T-helper 1 cell treated with Interleukin-12 subunit alpha and Interleukin-12 subunit beta and Interleukin-4 antibody, amounts not matched to agents 30 μg/mL and 1 μg/mL, for 36 hours (primary cell): Measurements from ENCODE around the gene AKAP11.
"Not testable (repeated sequence)": the region's sequence is repeated elsewhere in the genome, so short reads cannot be mapped to it uniquely, and the experiment has no call there.

Experiments
- H3K27ac Mint-ChIP-seq: one replicate; pipeline ENCODE4 v1.8.0; 2021; ENCODE audit warnings: mild to moderate bottlenecking, mixed read lengths
- H3K27me3 Mint-ChIP-seq: one replicate; pipeline ENCODE4 v1.8.0; 2021; ENCODE audit warnings: low read depth, mixed read lengths
- H3K36me3 Mint-ChIP-seq: one replicate; pipeline ENCODE4 v1.8.0; 2021; ENCODE audit warnings: low read depth, mixed read lengths
- H3K4me1 Mint-ChIP-seq: one replicate; pipeline ENCODE4 v1.8.0; 2021; ENCODE audit warnings: low read depth, mixed read lengths
- H3K4me3 Mint-ChIP-seq: one replicate; pipeline ENCODE4 v1.8.0; 2021; ENCODE audit warnings: mild to moderate bottlenecking, moderate library complexity, mixed read lengths
- H3K9me3 Mint-ChIP-seq: one replicate; pipeline ENCODE4 v1.8.0; 2021; ENCODE audit warnings: mixed read lengths

Gene AKAP11

GRCh38 chr13:42272115-42272803 lies at the start of gene AKAP11:
Gene AKAP11, plus strand, starts transcription at chr13:42272152. Its CDS starts 14,197 bp downstream, at chr13:42286349.
- H3K27me3 Mint-ChIP-seq = peaks cover 5% of the 10 kb centered on the region

GRCh38 chr13:42223681-42224080 lies 48.3 kb upstream of the AKAP11 start:
- Mint-ChIP-seq H3K27me3 (no peaks in the 10 kb centered on the region), H3K4me1 (peaks cover 2% of the 10 kb centered on the region), H3K4me3 (no peak overlapping the region), H3K9me3 (no peaks in the 10 kb centered on the region), H3K36me3 (peaks cover 20% of the 10 kb centered on the region), H3K27ac (no peak overlapping the region)

More at GRCh38 chr13:42272115-42272803, at the start of gene AKAP11:
- Mint-ChIP-seq H3K4me1 (peaks cover 43% of the 10 kb centered on the region), H3K9me3 (no peaks in the 10 kb centered on the region), H3K27ac (peak within 1 kb of the TSS; percentile 90), H3K36me3 (peaks cover 15% of the 10 kb centered on the region), H3K4me3 (peak within 1 kb of the TSS; percentile 93)

GRCh38 chr13:42225051-42225450 lies 46.9 kb upstream of the AKAP11 start:
- no peak overlapping the region for H3K27ac Mint-ChIP-seq

GRCh38 chr13:42226759-42227158 lies 45.2 kb upstream of the AKAP11 start:
- H3K4me3 Mint-ChIP-seq, H3K4me1 Mint-ChIP-seq, H3K9me3 Mint-ChIP-seq, H3K27ac Mint-ChIP-seq, H3K27me3 Mint-ChIP-seq: not testable (repeated sequence)
- peaks cover 27% of the 10 kb centered on the region for H3K36me3 Mint-ChIP-seq

More at GRCh38 chr13:42225051-42225450, 46.9 kb upstream of the AKAP11 start:
- Mint-ChIP-seq H3K4me3 (no peak overlapping the region), H3K36me3 (peaks cover 27% of the 10 kb centered on the region), H3K4me1 (peaks cover 2% of the 10 kb centered on the region), H3K9me3 (no peaks in the 10 kb centered on the region), H3K27me3 (no peaks in the 10 kb centered on the region)

GRCh38 chr13:42228527-42228926 lies 43.4 kb upstream of the AKAP11 start:
- no peaks in the 10 kb centered on the region for H3K27me3 Mint-ChIP-seq
- no peak overlapping the region for H3K4me3 Mint-ChIP-seq
- H3K9me3 Mint-ChIP-seq = no peaks in the 10 kb centered on the region
- no peak overlapping the region for H3K27ac Mint-ChIP-seq
- peaks cover 2% of the 10 kb centered on the region for H3K4me1 Mint-ChIP-seq
- peaks cover 27% of the 10 kb centered on the region for H3K36me3 Mint-ChIP-seq

- H3K9me3 Mint-ChIP-seq = no peaks in the 10 kb centered on the region
- no peak overlapping the region for H3K27ac Mint-ChIP-seq
- H3K36me3 Mint-ChIP-seq = peaks cover 25% of the 10 kb centered on the region
- no peak overlapping the region for H3K4me3 Mint-ChIP-seq
- no peaks in the 10 kb centered on the region for H3K27me3 Mint-ChIP-seq
- peaks cover 2% of the 10 kb centered on the region for H3K4me1 Mint-ChIP-seq
Observed at GRCh38 chr13:42229287-42229686, 42.7 kb upstream of the AKAP11 start.

GRCh38 chr13:42232671-42233070 lies 39.3 kb upstream of the AKAP11 start:
- Mint-ChIP-seq H3K27ac (no peak overlapping the region), H3K9me3 (no peaks in the 10 kb centered on the region), H3K4me1 (peaks cover 2% of the 10 kb centered on the region), H3K4me3 (no peak overlapping the region), H3K27me3 (no peaks in the 10 kb centered on the region), H3K36me3 (peaks cover 15% of the 10 kb centered on the region)

- Mint-ChIP-seq H3K9me3 (no peaks in the 10 kb centered on the region), H3K4me1 (no peaks in the 10 kb centered on the region), H3K36me3 (peaks cover 12% of the 10 kb centered on the region), H3K27ac (no peak overlapping the region), H3K27me3 (no peaks in the 10 kb centered on the region), H3K4me3 (no peak overlapping the region)
Observed at GRCh38 chr13:42233726-42234125, 38.2 kb upstream of the AKAP11 start.

GRCh38 chr13:42239161-42239560 lies 32.8 kb upstream of the AKAP11 start:
- Mint-ChIP-seq H3K9me3 (no peaks in the 10 kb centered on the region), H3K4me3 (no peak overlapping the region), H3K27ac (no peak overlapping the region), H3K4me1 (no peaks in the 10 kb centered on the region), H3K36me3 (peaks cover 6% of the 10 kb centered on the region), H3K27me3 (no peaks in the 10 kb centered on the region)

- Mint-ChIP-seq H3K4me1 (no peaks in the 10 kb centered on the region), H3K36me3 (peaks cover 2% of the 10 kb centered on the region), H3K4me3 (no peak overlapping the region), H3K9me3 (no peaks in the 10 kb centered on the region), H3K27me3 (no peaks in the 10 kb centered on the region), H3K27ac (no peak overlapping the region)
Observed at GRCh38 chr13:42239644-42240043, 32.3 kb upstream of the AKAP11 start.

GRCh38 chr13:42246541-42246940 lies 25.4 kb upstream of the AKAP11 start:
- H3K36me3 Mint-ChIP-seq = no peaks in the 10 kb centered on the region
- H3K4me3 Mint-ChIP-seq = no peak overlapping the region
- H3K4me1 Mint-ChIP-seq = no peaks in the 10 kb centered on the region
- no peaks in the 10 kb centered on the region for H3K27me3 Mint-ChIP-seq
- no peak overlapping the region for H3K27ac Mint-ChIP-seq
- H3K9me3 Mint-ChIP-seq = no peaks in the 10 kb centered on the region

- Mint-ChIP-seq H3K4me1 (no peaks in the 10 kb centered on the region), H3K4me3 (no peak overlapping the region), H3K9me3 (no peaks in the 10 kb centered on the region), H3K36me3 (no peaks in the 10 kb centered on the region), H3K27me3 (no peaks in the 10 kb centered on the region), H3K27ac (no peak overlapping the region)
Observed at GRCh38 chr13:42247883-42248282, 24.1 kb upstream of the AKAP11 start.

GRCh38 chr13:42255886-42256285 lies 16.1 kb upstream of the AKAP11 start:
- Mint-ChIP-seq H3K27ac (no peak overlapping the region), H3K9me3 (peaks cover 11% of the 10 kb centered on the region), H3K36me3 (no peaks in the 10 kb centered on the region), H3K4me3 (no peak overlapping the region), H3K27me3 (peaks cover 6% of the 10 kb centered on the region), H3K4me1 (peaks cover 7% of the 10 kb centered on the region)

GRCh38 chr13:42258747-42259146 lies 13.2 kb upstream of the AKAP11 start:
- H3K27me3 Mint-ChIP-seq = peaks cover 7% of the 10 kb centered on the region
- peaks cover 14% of the 10 kb centered on the region for H3K9me3 Mint-ChIP-seq
- no peak overlapping the region for H3K4me3 Mint-ChIP-seq
- H3K27ac Mint-ChIP-seq = no peak overlapping the region
- H3K4me1 Mint-ChIP-seq = peaks cover 7% of the 10 kb centered on the region
- no peaks in the 10 kb centered on the region for H3K36me3 Mint-ChIP-seq

- Mint-ChIP-seq H3K27ac (peak overlapping the region; percentile 56), H3K4me1 (peaks cover 7% of the 10 kb centered on the region), H3K36me3 (no peaks in the 10 kb centered on the region), H3K9me3 (peaks cover 14% of the 10 kb centered on the region), H3K27me3 (peaks cover 8% of the 10 kb centered on the region), H3K4me3 (no peak overlapping the region)
Observed at GRCh38 chr13:42259515-42259914, 12.4 kb upstream of the AKAP11 start.
